H9 (cell line): ENCODE measurements around the gene DCC. TPM values are rescaled to one million over a fixed set of nuclear protein-coding genes. Genes with fewer than 3 reads are reported as not detected.

ENCODE experiments used
- DNase-seq: peaks from one replicate; pipeline ENCODE4 v3.0.0-alpha.2; 2017
- H2AFZ ChIP-seq: one replicate; pipeline ENCODE4 v1.6.1; 2013; ENCODE audit warnings: mild to moderate bottlenecking, low read length, control low read depth, moderate library complexity
- H2AK5ac ChIP-seq: 2 replicates; pipeline ENCODE4 v1.6.1; 2013; ENCODE audit warnings: low read length, control low read depth, mixed read lengths; ENCODE audit not compliant: insufficient read length
- H2BK120ac ChIP-seq: one replicate; pipeline ENCODE4 v1.6.1; 2013; ENCODE audit warnings: low read depth, mild to moderate bottlenecking, low read length, control low read depth, inconsistent platforms; ENCODE audit not compliant: poor library complexity, severe bottlenecking
- H2BK12ac ChIP-seq: 2 replicates; pipeline ENCODE4 v1.6.1; 2013; ENCODE audit warnings: low read length, control low read depth, mixed read lengths, low read depth; ENCODE audit not compliant: insufficient read length
- H2BK15ac ChIP-seq: 2 replicates; pipeline ENCODE4 v1.6.1; 2013; ENCODE audit warnings: low read depth, low read length, control low read depth
- H2BK20ac ChIP-seq: one replicate; pipeline ENCODE4 v1.6.1; 2013; ENCODE audit warnings: low read depth, mild to moderate bottlenecking, low read length, control low read depth, inconsistent platforms; ENCODE audit not compliant: poor library complexity, severe bottlenecking
- H2BK5ac ChIP-seq: 2 replicates; pipeline ENCODE4 v1.6.1; 2013; ENCODE audit warnings: low read length, control low read depth, mixed read lengths; ENCODE audit not compliant: insufficient read length
- H3K14ac ChIP-seq: 2 replicates; pipeline ENCODE4 v1.6.1; 2013; ENCODE audit warnings: low read length, control low read depth; ENCODE audit not compliant: insufficient read depth
- H3K18ac ChIP-seq: 2 replicates; pipeline ENCODE4 v1.6.1; 2013; ENCODE audit warnings: low read depth, mild to moderate bottlenecking, mixed read lengths, low read length, control low read depth; ENCODE audit not compliant: insufficient read length
- H3K23ac ChIP-seq: 2 replicates; pipeline ENCODE4 v1.6.1; 2013; ENCODE audit warnings: low read length, control low read depth, mixed read lengths, low read depth; ENCODE audit not compliant: insufficient read length
- H3K23me2 ChIP-seq: 2 replicates; pipeline ENCODE4 v1.6.1; 2013; ENCODE audit warnings: low read depth, mild to moderate bottlenecking, mixed read lengths, low read length, control low read depth; ENCODE audit not compliant: insufficient read length, poor library complexity, severe bottlenecking
- H3K27ac ChIP-seq: 2 replicates; pipeline ENCODE4 v1.5.1; 2013; ENCODE audit warnings: low read length, control low read depth, mixed read lengths, low read depth; ENCODE audit not compliant: insufficient read length
- H3K27me3 ChIP-seq: 2 replicates; pipeline ENCODE4 v1.6.1; 2013; ENCODE audit warnings: low read length, control low read depth, inconsistent platforms; ENCODE audit not compliant: insufficient read depth
- H3K4ac ChIP-seq: 2 replicates; pipeline ENCODE4 v1.6.1; 2013; ENCODE audit warnings: low read depth, mild to moderate bottlenecking, control low read depth, inconsistent platforms, low read length, moderate library complexity
- H3K4me1 ChIP-seq: 2 replicates; pipeline ENCODE4 v1.6.1; 2013; ENCODE audit warnings: low read length, control low read depth, inconsistent platforms; ENCODE audit not compliant: insufficient read depth
- H3K4me2 ChIP-seq: 2 replicates; pipeline ENCODE4 v1.6.1; 2013; ENCODE audit warnings: low read length, control low read depth, mixed read lengths; ENCODE audit not compliant: insufficient read length, insufficient read depth
- H3K56ac ChIP-seq: 2 replicates; pipeline ENCODE4 v1.6.1; 2013; ENCODE audit warnings: low read depth, mild to moderate bottlenecking, mixed read lengths, low read length, control low read depth; ENCODE audit not compliant: insufficient read length
- H3K79me1 ChIP-seq: 2 replicates; pipeline ENCODE4 v1.6.1; 2013; ENCODE audit warnings: low read depth, mild to moderate bottlenecking, moderate library complexity, low read length, control low read depth, inconsistent platforms; ENCODE audit not compliant: insufficient read depth, poor library complexity, severe bottlenecking
- H3K79me2 ChIP-seq: 2 replicates; pipeline ENCODE4 v1.6.1; 2013; ENCODE audit warnings: low read length, control low read depth, inconsistent platforms; ENCODE audit not compliant: insufficient read depth
- H3K9ac ChIP-seq: 2 replicates; pipeline ENCODE4 v1.6.1; 2013; ENCODE audit warnings: low read length, control low read depth, mixed read lengths; ENCODE audit not compliant: insufficient read length; ENCODE audit errors: extremely low read depth
- H3K9me3 ChIP-seq: one replicate; pipeline ENCODE4 v1.6.1; 2013; ENCODE audit warnings: low read depth, low read length, inconsistent platforms; ENCODE audit not compliant: control insufficient read depth
- H3T11ph ChIP-seq: one replicate; pipeline ENCODE4 v1.6.1; 2013; ENCODE audit warnings: mild to moderate bottlenecking, low read length, control low read depth, inconsistent platforms
- H4K20me1 ChIP-seq: one replicate; pipeline ENCODE4 v1.6.1; 2013; ENCODE audit not compliant: control insufficient read depth, insufficient read length, insufficient read depth
- H4K5ac ChIP-seq: 2 replicates; pipeline ENCODE4 v1.6.1; 2013; ENCODE audit warnings: low read depth, mild to moderate bottlenecking, mixed read lengths, low read length, control low read depth; ENCODE audit not compliant: insufficient read length
- H4K8ac ChIP-seq: replicated peaks from 2 replicates; pipeline ENCODE4 v1.6.1; 2013; ENCODE audit warnings: low read length, control low read depth, mixed read lengths, low read depth; ENCODE audit not compliant: insufficient read length
- H4K91ac ChIP-seq: 2 replicates; pipeline ENCODE4 v1.6.1; 2013; ENCODE audit warnings: low read depth, mild to moderate bottlenecking, moderate library complexity, mixed read lengths, low read length, control low read depth; ENCODE audit not compliant: insufficient read length
- H3K27ac Mint-ChIP-seq, 3 experiments: 2 replicates in 2 of 3; 3 replicates in 1 of 3; pipeline ENCODE4 v1.8.0; 2020 to 2021; ENCODE audit warnings: mixed read lengths in 3 of 3, mild to moderate bottlenecking in 1 of 3, moderate library complexity in 1 of 3
- H3K27me3 Mint-ChIP-seq: 2 replicates; pipeline ENCODE4 v1.8.0; 2021; ENCODE audit warnings: low read depth, mild to moderate bottlenecking, moderate library complexity, mixed read lengths
- H3K36me3 Mint-ChIP-seq, 3 experiments: 2 replicates in 2 of 3; 3 replicates in 1 of 3; pipeline ENCODE4 v1.8.0; 2020 to 2021; ENCODE audit warnings: low read depth in 3 of 3, mixed read lengths in 3 of 3; ENCODE audit not compliant: insufficient read depth in 1 of 3
- H3K4me1 Mint-ChIP-seq, 2 experiments: 2 replicates each; pipeline ENCODE4 v1.8.0; 2020; ENCODE audit warnings: mixed read lengths in 2 of 2
- H3K4me3 Mint-ChIP-seq, 2 experiments: 2 replicates in 1 of 2; 3 replicates in 1 of 2; pipeline ENCODE4 v1.8.0; 2020 to 2021; ENCODE audit warnings: mild to moderate bottlenecking in 2 of 2, mixed read lengths in 2 of 2, moderate library complexity in 1 of 2
- H3K9me3 Mint-ChIP-seq, 2 experiments: 2 replicates in 1 of 2; 3 replicates in 1 of 2; pipeline ENCODE4 v1.8.0; 2020; ENCODE audit warnings: mild to moderate bottlenecking in 2 of 2, mixed read lengths in 2 of 2, moderate library complexity in 1 of 2
- WGBS: extraction: QIAGEN DNeasy Blood & Tissue Kit; methylation state at CpG from one replicate; pipeline ENCODE4 v1.1.7; 2013; ENCODE audit warnings: missing lambda C conversion rate, low lambda C conversion rate, mixed read lengths; ENCODE audit not compliant: insufficient read length; ENCODE audit errors: extremely low coverage; 5-methylcytosine and 5-hydroxymethylcytosine counted together
- total RNA-seq: library from RNA; stranded (reverse); gene quantifications from 2 replicates; pipeline ENCODE4 v1.2.1, GENCODE V29; 2021
- TF ChIP-seq, protein P1 (sequence below): fragments of 200-600 bp; sonication (generic); conservative IDR thresholded peaks from 3 replicates; pipeline ENCODE4 v1.8.0; 2021; ENCODE audit warnings: antibody characterized with exemption, mild to moderate bottlenecking

DCC gene
- total RNA-seq, 1 experiment from 2014 or later = 0.35 TPM

DNA sequence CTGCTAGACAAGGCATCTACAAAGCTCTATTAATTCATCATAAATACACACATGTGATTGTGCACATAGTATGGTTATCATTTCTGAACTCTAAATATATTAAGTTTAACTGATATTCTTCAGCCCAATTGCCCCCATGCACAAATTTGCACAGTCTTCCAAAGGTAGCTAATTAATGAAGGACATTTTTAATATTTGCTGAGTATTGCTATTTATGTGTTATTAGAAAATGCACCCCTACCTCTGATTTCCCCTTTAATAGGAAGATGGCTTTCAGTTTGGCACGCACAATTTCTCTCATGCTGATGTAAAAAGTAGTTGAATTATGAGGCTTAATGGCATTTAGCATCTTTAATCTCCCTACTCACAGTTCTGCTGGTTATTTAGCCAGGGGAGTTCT is 242.1 kb downstream of the DCC start:
- H3K27me3 Mint-ChIP-seq = no peaks in the 10 kb centered on the region; the same call in 1 of the 2 replicates
- no peaks in the 10 kb centered on the region for H3K79me2 ChIP-seq
- no peak overlapping the region for H3K27ac Mint-ChIP-seq
- H3K23ac ChIP-seq = no peak overlapping the region
- H3K36me3 Mint-ChIP-seq = no peaks in the 10 kb centered on the region
- WGBS = no CpG with 5 or more reads among the region's 1 CpG
- H3T11ph ChIP-seq = no peak overlapping the region
- no peak overlapping the region for H2BK120ac ChIP-seq
- no peak overlapping the region for H3K56ac ChIP-seq
- H2AFZ ChIP-seq = no peak overlapping the region
- no peak overlapping the region for H3K4me2 ChIP-seq
- no peak overlapping the region for H2BK12ac ChIP-seq
- no peak overlapping the region for H3K27ac ChIP-seq
- no peak overlapping the region for H2BK5ac ChIP-seq
- no peak overlapping the region for H2AK5ac ChIP-seq
- H3K14ac ChIP-seq = no peak overlapping the region
- no peaks in the 10 kb centered on the region for H3K23me2 ChIP-seq
- no peak overlapping the region for H3K9ac ChIP-seq
- H4K91ac ChIP-seq = no peak overlapping the region
- H3K4me1 ChIP-seq = no peaks in the 10 kb centered on the region
- H3K79me1 ChIP-seq = no peaks in the 10 kb centered on the region
- H3K27me3 ChIP-seq = no peaks in the 10 kb centered on the region
- no peak overlapping the region for H2BK20ac ChIP-seq
- H3K4ac ChIP-seq = no peak overlapping the region
- no peak overlapping the region for H4K5ac ChIP-seq
- no peak overlapping the region for H4K8ac ChIP-seq
- no peaks in the 10 kb centered on the region for H3K9me3 Mint-ChIP-seq
- no peak for DNase-seq
- H3K4me3 Mint-ChIP-seq = no peak overlapping the region
- no peak overlapping the region for H2BK15ac ChIP-seq
- no peak overlapping the region for H3K18ac ChIP-seq
- H3K4me1 Mint-ChIP-seq = no peaks in the 10 kb centered on the region
- H4K20me1 ChIP-seq = no peaks in the 10 kb centered on the region
- TF ChIP-seq, protein P1, sequence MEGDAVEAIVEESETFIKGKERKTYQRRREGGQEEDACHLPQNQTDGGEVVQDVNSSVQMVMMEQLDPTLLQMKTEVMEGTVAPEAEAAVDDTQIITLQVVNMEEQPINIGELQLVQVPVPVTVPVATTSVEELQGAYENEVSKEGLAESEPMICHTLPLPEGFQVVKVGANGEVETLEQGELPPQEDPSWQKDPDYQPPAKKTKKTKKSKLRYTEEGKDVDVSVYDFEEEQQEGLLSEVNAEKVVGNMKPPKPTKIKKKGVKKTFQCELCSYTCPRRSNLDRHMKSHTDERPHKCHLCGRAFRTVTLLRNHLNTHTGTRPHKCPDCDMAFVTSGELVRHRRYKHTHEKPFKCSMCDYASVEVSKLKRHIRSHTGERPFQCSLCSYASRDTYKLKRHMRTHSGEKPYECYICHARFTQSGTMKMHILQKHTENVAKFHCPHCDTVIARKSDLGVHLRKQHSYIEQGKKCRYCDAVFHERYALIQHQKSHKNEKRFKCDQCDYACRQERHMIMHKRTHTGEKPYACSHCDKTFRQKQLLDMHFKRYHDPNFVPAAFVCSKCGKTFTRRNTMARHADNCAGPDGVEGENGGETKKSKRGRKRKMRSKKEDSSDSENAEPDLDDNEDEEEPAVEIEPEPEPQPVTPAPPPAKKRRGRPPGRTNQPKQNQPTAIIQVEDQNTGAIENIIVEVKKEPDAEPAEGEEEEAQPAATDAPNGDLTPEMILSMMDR = no peak
- no peaks in the 10 kb centered on the region for H3K9me3 ChIP-seq
